Neuronal stem cell (in vitro differentiated cells): ENCODE data around the gene SCN1A. TPM values are rescaled to one million over a fixed set of nuclear protein-coding genes. Genes with fewer than 3 reads are reported as not detected.
A peak's percentile ranks its signal among the peaks of the same experiment; 100 is the strongest.

Experiments used
- DNase-seq: peaks from one replicate; pipeline ENCODE4 v3.0.0-alpha.2; 2013; ENCODE audit warnings: low spot score
- H2AFZ ChIP-seq: one replicate; pipeline ENCODE4 v1.6.1; 2013; ENCODE audit warnings: mild to moderate bottlenecking, low read length, inconsistent platforms
- H2AK5ac ChIP-seq: 2 replicates; pipeline ENCODE4 v1.6.1; 2013; ENCODE audit warnings: low read depth, mild to moderate bottlenecking, inconsistent platforms, low read length, moderate library complexity, mixed read lengths
- H2BK120ac ChIP-seq: 2 replicates; pipeline ENCODE4 v1.6.1; 2013; ENCODE audit warnings: low read depth, mild to moderate bottlenecking, inconsistent platforms, low read length, moderate library complexity, mixed read lengths
- H2BK12ac ChIP-seq: one replicate; pipeline ENCODE4 v1.6.1; 2013; ENCODE audit warnings: low read length, inconsistent platforms
- H2BK15ac ChIP-seq: 2 replicates; pipeline ENCODE4 v1.6.1; 2013; ENCODE audit warnings: mild to moderate bottlenecking, low read length, inconsistent platforms, mixed read lengths
- H2BK5ac ChIP-seq: one replicate; pipeline ENCODE4 v1.6.1; 2013; ENCODE audit warnings: inconsistent platforms, mild to moderate bottlenecking, low read length, moderate library complexity
- H3K14ac ChIP-seq: one replicate; pipeline ENCODE4 v1.6.1; 2013; ENCODE audit warnings: low read length, inconsistent platforms
- H3K18ac ChIP-seq: 2 replicates; pipeline ENCODE4 v1.6.1; 2013; ENCODE audit warnings: low read length, inconsistent platforms
- H3K23ac ChIP-seq: 2 replicates; pipeline ENCODE4 v1.6.1; 2013; ENCODE audit warnings: low read depth, mild to moderate bottlenecking, mixed read lengths, low read length, inconsistent platforms; ENCODE audit not compliant: poor library complexity
- H3K27ac ChIP-seq: replicated peaks from 3 replicates; pipeline ENCODE4 v1.5.1; 2013; ENCODE audit warnings: low read length, inconsistent platforms
- H3K27me3 ChIP-seq, 3 experiments: 2 replicates each; pipeline ENCODE4 v1.6.1; 2013; ENCODE audit warnings: low read length in 3 of 3, mild to moderate bottlenecking in 2 of 3, inconsistent platforms in 1 of 3, low read depth in 1 of 3, mixed read lengths in 1 of 3, moderate library complexity in 1 of 3; ENCODE audit not compliant: control insufficient read depth in 3 of 3, insufficient read depth in 3 of 3
- H3K36me3 ChIP-seq, 2 donors: replicated peaks in 1 of 2; 2 replicates each; pipeline ENCODE4 v1.6.1; 2013; ENCODE audit warnings: low read length in 2 of 2; ENCODE audit not compliant: control insufficient read depth in 2 of 2, insufficient read depth in 2 of 2
- H3K4ac ChIP-seq: 2 replicates; pipeline ENCODE4 v1.6.1; 2013; ENCODE audit warnings: inconsistent platforms, mild to moderate bottlenecking, low read length, moderate library complexity
- H3K4me1 ChIP-seq, 2 donors: 1 replicate in 1 of 2; 2 replicates in 1 of 2; pipeline ENCODE4 v1.6.1; 2013; ENCODE audit warnings: low read length in 2 of 2, low read depth in 1 of 2; ENCODE audit not compliant: control insufficient read depth in 2 of 2, insufficient read depth in 1 of 2
- H3K4me2 ChIP-seq: one replicate; pipeline ENCODE4 v1.6.1; 2013; ENCODE audit warnings: mild to moderate bottlenecking, low read length, inconsistent platforms; ENCODE audit not compliant: insufficient read depth, poor library complexity, severe bottlenecking
- H3K4me3 ChIP-seq, 2 donors: 2 replicates each; pipeline ENCODE4 v1.5.1; 2013; ENCODE audit warnings: low read length in 2 of 2, mild to moderate bottlenecking in 2 of 2, inconsistent platforms in 1 of 2, moderate library complexity in 1 of 2
- H3K79me1 ChIP-seq: one replicate; pipeline ENCODE4 v1.6.1; 2013; ENCODE audit warnings: low read depth, mild to moderate bottlenecking, inconsistent platforms, low read length, moderate library complexity
- H3K9ac ChIP-seq: one replicate; pipeline ENCODE4 v1.6.1; 2013; ENCODE audit warnings: mild to moderate bottlenecking, low read depth, low read length, inconsistent platforms; ENCODE audit not compliant: poor library complexity
- H3K9me3 ChIP-seq, 2 donors: replicated peaks in 1 of 2; 2 replicates each; pipeline versions ENCODE3 to v1.6.1; 2013; ENCODE audit warnings: low read length in 2 of 2, mild to moderate bottlenecking in 2 of 2, inconsistent platforms in 1 of 2, low read depth in 1 of 2, mixed read lengths in 1 of 2, moderate library complexity in 1 of 2; ENCODE audit not compliant: control insufficient read depth in 2 of 2, insufficient read depth in 1 of 2
- H4K8ac ChIP-seq: one replicate; pipeline ENCODE4 v1.6.1; 2013; ENCODE audit warnings: low read depth, mild to moderate bottlenecking, inconsistent platforms, low read length, moderate library complexity
- H4K91ac ChIP-seq: one replicate; pipeline ENCODE4 v1.6.1; 2013; ENCODE audit warnings: low read length, low read depth, mild to moderate bottlenecking, inconsistent platforms; ENCODE audit not compliant: poor library complexity
- WGBS, 2 donors: extraction: QIAGEN DNeasy Blood & Tissue Kit; methylation state at CpG; one replicate each; pipeline ENCODE4 v1.1.7; 2013; ENCODE audit warnings: missing lambda C conversion rate in 2 of 2, mixed read lengths in 1 of 2; ENCODE audit not compliant: insufficient read length in 2 of 2, insufficient replicate concordance in 1 of 2; ENCODE audit errors: extremely low coverage in 2 of 2; 5-methylcytosine and 5-hydroxymethylcytosine counted together
- polyA plus RNA-seq, 2 experiments: library from polyadenylated mRNA; stranded (reverse); fragments of 200-250 nt; gene quantifications; one replicate each; pipeline ENCODE4 v1.2.3, GENCODE V29; 2013

Gene SCN1A
- polyA plus RNA-seq (2013, experiment 1 of 2), result 1.2 TPM
- 1.1 TPM for polyA plus RNA-seq (2013, experiment 2 of 2)

GRCh38 chr2:166127217-166128155, at the start of gene SCN1A:
SCN1A (minus strand) TSS chr2:166128020; CDS start chr2:166073621, 54,399 bp downstream.
- no CpG with 5 or more reads among the region's 7 CpGs for WGBS, 2 donors
- peaks cover 6% of the 10 kb centered on the region in 2 donors for H3K4me1 ChIP-seq
- no peak within 1 kb of the TSS for H2BK120ac ChIP-seq
- H3K18ac ChIP-seq, result no peak within 1 kb of the TSS
- H2BK5ac ChIP-seq, result no peak within 1 kb of the TSS
- no peaks in the 10 kb centered on the region for H3K9me3 ChIP-seq
- H3K27me3 ChIP-seq, result no peaks in the 10 kb centered on the region
- H3K4me3 ChIP-seq, result peak within 1 kb of the TSS in 1 of 2 donors; percentile 39
- H3K9ac ChIP-seq, result no peak within 1 kb of the TSS
- H2BK12ac ChIP-seq, result no peak within 1 kb of the TSS
- H3K4ac ChIP-seq, result no peak within 1 kb of the TSS
- DNase-seq, result peak; percentile 18
- H4K91ac ChIP-seq, result no peak within 1 kb of the TSS
- H4K8ac ChIP-seq, result no peak within 1 kb of the TSS
- H3K36me3 ChIP-seq, result no peaks in the 10 kb centered on the region
- H3K23ac ChIP-seq, result no peak within 1 kb of the TSS
- no peak within 1 kb of the TSS for H3K27ac ChIP-seq
- H3K4me2 ChIP-seq, result peak within 1 kb of the TSS; percentile 19
- peak within 1 kb of the TSS; percentile 86 for H2AFZ ChIP-seq
- no peak within 1 kb of the TSS for H3K14ac ChIP-seq
- H3K79me1 ChIP-seq, result no peaks in the 10 kb centered on the region
- H2BK15ac ChIP-seq, result no peak within 1 kb of the TSS
- no peak within 1 kb of the TSS for H2AK5ac ChIP-seq

- Histone ChIP-seq H2BK12ac (no peak overlapping the region), H3K18ac (no peak overlapping the region), H4K91ac (no peak overlapping the region), H3K14ac (no peak overlapping the region), H2AK5ac (no peak overlapping the region), H3K9me3 (no peaks in the 10 kb centered on the region), H3K4ac (no peak overlapping the region), H3K4me2 (no peak overlapping the region), H3K4me1 (no peaks in the 10 kb centered on the region), H3K23ac (no peak overlapping the region), H3K27me3 (no peaks in the 10 kb centered on the region), H3K9ac (no peak overlapping the region), H2BK120ac (no peak overlapping the region), H2BK15ac (no peak overlapping the region), H4K8ac (no peak overlapping the region), H3K4me3 (no peak overlapping the region), H2AFZ (no peak overlapping the region), H3K27ac (no peak overlapping the region), H3K79me1 (no peaks in the 10 kb centered on the region), H3K36me3 (no peaks in the 10 kb centered on the region), H2BK5ac (no peak overlapping the region)
- no peak for DNase-seq
- WGBS, 2 donors, result no CpG with 5 or more reads among the region's 2 CpGs
These were observed 45.4 kb upstream of the SCN1A start for GRCh38 chr2:166173263-166173662.

- WGBS, 2 donors, result no CpG with 5 or more reads among the region's 3 CpGs
- H3K4me3 ChIP-seq, result no peak overlapping the region
- H3K4me1 ChIP-seq, result peaks cover 2 to 7% of the 10 kb centered on the region in 2 donors
- H4K91ac ChIP-seq, result no peak overlapping the region
- no peak overlapping the region for H3K9ac ChIP-seq
- H2AK5ac ChIP-seq, result no peak overlapping the region
- H2BK5ac ChIP-seq, result no peak overlapping the region
- H3K14ac ChIP-seq, result no peak overlapping the region
- H3K27ac ChIP-seq, result no peak overlapping the region
- no peak overlapping the region for H2BK120ac ChIP-seq
- no peak for DNase-seq
- H3K23ac ChIP-seq, result no peak overlapping the region
- H3K4ac ChIP-seq, result no peak overlapping the region
- H3K36me3 ChIP-seq, result no peaks in the 10 kb centered on the region
- H3K9me3 ChIP-seq, result no peaks in the 10 kb centered on the region
- H3K4me2 ChIP-seq, result no peak overlapping the region
- no peaks in the 10 kb centered on the region for H3K79me1 ChIP-seq
- H2BK15ac ChIP-seq, result no peak overlapping the region
- no peak overlapping the region for H2BK12ac ChIP-seq
- H3K27me3 ChIP-seq, result no peaks in the 10 kb centered on the region
- no peak overlapping the region for H4K8ac ChIP-seq
- no peak overlapping the region for H2AFZ ChIP-seq
- no peak overlapping the region for H3K18ac ChIP-seq
These were observed 43.4 kb upstream of the SCN1A start for GRCh38 chr2:166171216-166171615.

GRCh38 chr2:166170356-166170755, 42.5 kb upstream of the SCN1A start:
- no peak overlapping the region for H3K18ac ChIP-seq
- WGBS, 2 donors, result no CpG with 5 or more reads among the region's 2 CpGs
- no peaks in the 10 kb centered on the region for H3K36me3 ChIP-seq
- no peak overlapping the region for H2BK120ac ChIP-seq
- H3K27ac ChIP-seq, result no peak overlapping the region
- no peak overlapping the region for H2AFZ ChIP-seq
- no peaks in the 10 kb centered on the region for H3K9me3 ChIP-seq
- no peak overlapping the region for H2BK15ac ChIP-seq
- H3K23ac ChIP-seq, result no peak overlapping the region
- no peak overlapping the region for H3K4me2 ChIP-seq
- H3K4me1 ChIP-seq, result peaks cover 2 to 7% of the 10 kb centered on the region in 2 donors
- H4K91ac ChIP-seq, result no peak overlapping the region
- no peak overlapping the region for H3K4me3 ChIP-seq
- no peaks in the 10 kb centered on the region for H3K27me3 ChIP-seq
- no peaks in the 10 kb centered on the region for H3K79me1 ChIP-seq
- no peak overlapping the region for H2AK5ac ChIP-seq
- no peak overlapping the region for H2BK5ac ChIP-seq
- no peak overlapping the region for H4K8ac ChIP-seq
- H3K4ac ChIP-seq, result no peak overlapping the region
- H3K9ac ChIP-seq, result no peak overlapping the region
- no peak overlapping the region for H2BK12ac ChIP-seq
- no peak for DNase-seq
- no peak overlapping the region for H3K14ac ChIP-seq
